Activated CD4-positive, alpha-beta T cell treated with anti-CD3 and anti-CD28 coated beads for 24 hours (primary cell): ENCODE data around the gene STAC2.
"Not testable (repeated sequence)": the region's sequence is repeated elsewhere in the genome, so short reads cannot be mapped to it uniquely, and the experiment has no call there.

Experiments used
- DNase-seq, 2 donors: peaks; one replicate each; pipeline ENCODE4 v3.0.0-alpha.2; 2020; ENCODE audit warnings: low read depth in 2 of 2

The STAC2 gene, protein sequence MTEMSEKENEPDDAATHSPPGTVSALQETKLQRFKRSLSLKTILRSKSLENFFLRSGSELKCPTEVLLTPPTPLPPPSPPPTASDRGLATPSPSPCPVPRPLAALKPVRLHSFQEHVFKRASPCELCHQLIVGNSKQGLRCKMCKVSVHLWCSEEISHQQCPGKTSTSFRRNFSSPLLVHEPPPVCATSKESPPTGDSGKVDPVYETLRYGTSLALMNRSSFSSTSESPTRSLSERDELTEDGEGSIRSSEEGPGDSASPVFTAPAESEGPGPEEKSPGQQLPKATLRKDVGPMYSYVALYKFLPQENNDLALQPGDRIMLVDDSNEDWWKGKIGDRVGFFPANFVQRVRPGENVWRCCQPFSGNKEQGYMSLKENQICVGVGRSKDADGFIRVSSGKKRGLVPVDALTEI

DNA sequence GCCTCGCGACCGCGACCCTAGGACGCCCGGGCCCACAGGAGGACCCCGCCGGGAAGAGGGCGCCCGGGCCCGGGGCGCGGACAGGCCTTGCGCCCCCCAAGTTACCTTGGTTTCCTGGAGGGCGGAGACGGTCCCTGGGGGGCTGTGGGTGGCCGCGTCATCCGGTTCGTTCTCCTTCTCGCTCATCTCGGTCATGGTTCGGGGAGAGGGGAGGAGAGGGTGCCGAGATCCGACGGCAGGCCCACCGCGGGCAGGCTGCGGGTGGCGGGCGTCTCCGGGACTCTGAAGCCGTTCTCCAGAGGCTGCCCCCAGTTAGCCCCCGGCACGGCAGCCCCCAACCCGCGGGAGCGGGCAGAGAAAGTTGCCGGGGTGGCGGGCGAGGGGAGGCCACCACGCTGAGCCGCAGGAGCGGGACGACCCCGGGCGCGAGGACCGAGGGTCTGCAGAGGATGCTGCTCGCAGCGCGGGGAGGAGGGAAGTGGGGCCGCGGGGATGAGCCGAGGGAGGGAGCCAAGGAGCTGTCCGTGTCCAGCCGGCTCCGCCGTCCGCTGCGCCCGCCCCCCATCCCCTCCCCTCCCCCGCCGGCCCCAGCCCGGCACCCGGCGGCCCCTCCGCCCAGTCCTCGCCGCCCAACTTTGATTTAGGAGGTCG is at the start of gene STAC2:
TSS of gene STAC2 (minus strand) at position 638 of the 651 bp plus-strand sequence. CDS start at position 195, 443 bp downstream.
- no peak for DNase-seq

DNA sequence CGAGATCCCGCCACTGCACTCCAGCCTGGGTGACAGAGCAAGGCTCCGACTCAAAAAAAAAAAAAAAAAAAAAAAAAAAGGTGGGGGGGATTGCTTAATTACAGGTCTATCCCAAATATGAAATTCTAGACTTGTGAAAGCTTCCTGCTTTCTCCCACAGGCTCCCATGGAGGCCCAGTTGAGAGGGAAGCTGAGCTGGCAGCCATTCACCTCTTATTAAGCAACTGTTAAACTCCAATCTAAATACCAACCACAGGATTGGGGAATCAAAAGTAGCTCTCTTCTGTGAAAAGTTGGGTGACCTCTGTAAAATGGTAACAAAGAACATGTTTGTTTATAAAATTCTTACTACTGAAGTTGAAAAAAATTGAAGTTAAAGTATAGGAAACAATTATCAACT is 45.8 kb upstream of the STAC2 start:
- no peak for DNase-seq

GRCh38 chr17:39270923-39271322 is 45.2 kb upstream of the STAC2 start:
- DNase-seq: no peak

- no peak for DNase-seq
Measured at GRCh38 chr17:39264119-39264518, 38.4 kb upstream of the STAC2 start.

GRCh38 chr17:39261286-39261685 is 35.5 kb upstream of the STAC2 start:
- peak in 1 of 2 donors; percentile 22 for DNase-seq

GRCh38 chr17:39252788-39253460 is 27.2 kb upstream of the STAC2 start:
- no peak for DNase-seq

DNA sequence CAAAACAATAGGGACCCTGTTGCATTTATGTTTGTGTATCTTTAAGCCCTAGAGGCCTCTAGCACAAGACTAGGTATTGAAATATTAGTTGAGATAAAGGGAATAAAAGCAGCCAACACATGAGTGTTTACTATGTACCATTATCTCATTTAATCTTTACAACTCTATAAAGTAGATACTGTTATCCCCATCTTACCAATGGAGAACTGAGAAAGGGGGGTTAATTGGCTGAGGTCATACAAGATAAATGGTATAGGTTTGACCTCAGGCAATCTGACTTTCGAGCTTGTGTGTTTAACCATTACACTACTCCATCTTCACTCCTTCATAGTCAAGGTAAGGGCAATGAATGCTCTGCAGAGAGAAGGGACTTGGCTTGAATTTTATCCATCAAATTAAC is 26.3 kb upstream of the STAC2 start:
- DNase-seq: no peak

- not testable (repeated sequence) for DNase-seq
Measured at GRCh38 chr17:39250076-39250475, 24.3 kb upstream of the STAC2 start.

- no peak for DNase-seq
Measured at GRCh38 chr17:39246274-39246673, 20.5 kb upstream of the STAC2 start.

DNA sequence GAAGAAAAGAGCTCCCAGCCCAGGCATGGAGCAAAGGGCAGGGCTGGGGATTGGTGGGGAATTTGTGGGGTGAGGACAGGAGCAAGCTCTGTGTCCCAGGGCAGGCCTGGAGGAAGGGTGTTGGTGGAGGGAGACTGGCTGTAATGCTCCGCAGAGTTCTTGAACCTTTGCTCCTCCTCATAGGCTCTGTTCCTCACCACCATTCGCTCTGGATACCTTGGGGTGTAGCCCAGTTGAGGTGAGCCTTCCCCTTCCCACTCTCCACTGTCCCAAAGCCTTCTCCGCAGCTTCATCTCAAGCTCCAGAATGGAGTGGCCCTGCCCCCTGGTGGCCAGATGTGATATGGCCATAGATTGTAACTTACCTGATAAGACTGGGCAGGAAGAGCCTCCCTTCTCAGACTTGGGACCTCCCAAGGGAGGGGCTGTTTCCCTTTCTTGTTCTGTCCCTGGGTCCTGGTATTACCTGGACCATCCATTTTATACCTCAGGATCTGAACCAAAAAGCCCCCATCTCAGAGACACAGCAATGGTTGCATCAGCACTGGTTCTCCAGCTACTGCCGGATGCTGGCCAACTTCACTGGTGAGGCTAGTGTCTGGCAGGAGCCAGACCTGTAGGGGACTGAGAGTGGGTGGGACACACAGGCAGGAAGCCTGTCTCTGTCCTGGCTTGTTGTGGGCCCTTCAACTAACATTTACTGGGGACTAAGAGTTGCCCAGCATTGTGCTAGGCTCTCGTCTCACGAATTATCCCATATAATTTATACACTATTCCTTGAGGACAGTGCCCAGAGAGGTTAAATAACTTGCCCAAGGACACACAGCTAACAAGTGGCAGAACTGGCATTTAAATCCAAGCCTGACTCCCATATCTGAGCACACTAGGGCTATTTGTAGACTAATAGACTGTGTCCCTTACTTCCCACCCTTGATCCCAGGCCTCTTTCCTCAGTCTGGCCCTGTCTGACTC is 19.1 kb upstream of the STAC2 start:
- peak; percentile 86 to 90 for DNase-seq

GRCh38 chr17:39244016-39244599 is 18.4 kb upstream of the STAC2 start:
- no peak for DNase-seq

DNA sequence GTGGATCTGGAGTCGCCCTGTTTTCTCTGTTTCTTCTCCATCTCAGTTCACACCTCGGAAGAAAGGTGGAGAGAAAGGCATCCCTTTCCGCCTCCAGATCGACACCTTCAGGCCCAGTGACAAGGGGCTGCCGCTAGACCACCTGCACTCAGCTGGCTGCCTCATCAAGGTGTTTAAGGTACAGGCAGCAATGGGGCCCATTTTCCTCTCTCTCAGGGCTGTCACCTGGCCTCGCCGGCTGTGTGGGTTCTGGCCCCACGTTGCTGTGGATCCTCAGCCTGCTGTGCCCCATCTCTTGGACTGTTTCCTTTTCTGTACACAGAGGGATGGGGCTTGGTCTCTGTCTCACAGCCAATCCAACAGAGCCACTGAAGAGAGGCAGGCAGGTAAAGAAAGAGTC is 17.4 kb upstream of the STAC2 start:
- DNase-seq: no peak

DNA sequence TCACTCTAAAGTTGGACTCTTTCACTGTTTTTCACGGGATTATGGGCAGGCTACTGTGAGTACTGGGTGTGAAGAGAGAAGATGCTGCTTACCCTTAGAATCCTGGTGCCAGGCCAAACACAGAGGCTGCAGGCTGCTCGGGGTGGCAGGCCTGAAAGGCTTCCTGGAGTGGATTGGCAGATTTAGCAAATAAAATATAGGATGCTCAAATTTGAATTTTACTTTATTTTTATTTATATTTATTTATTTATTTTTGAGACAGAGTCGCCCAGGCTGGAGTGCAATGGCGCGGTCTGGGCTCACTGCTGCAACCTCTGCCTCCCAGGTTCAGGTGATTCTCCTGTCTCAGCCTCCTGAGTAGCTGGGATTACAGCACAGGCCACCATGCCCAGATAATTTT is 14.9 kb upstream of the STAC2 start:
- DNase-seq: no peak

DNA sequence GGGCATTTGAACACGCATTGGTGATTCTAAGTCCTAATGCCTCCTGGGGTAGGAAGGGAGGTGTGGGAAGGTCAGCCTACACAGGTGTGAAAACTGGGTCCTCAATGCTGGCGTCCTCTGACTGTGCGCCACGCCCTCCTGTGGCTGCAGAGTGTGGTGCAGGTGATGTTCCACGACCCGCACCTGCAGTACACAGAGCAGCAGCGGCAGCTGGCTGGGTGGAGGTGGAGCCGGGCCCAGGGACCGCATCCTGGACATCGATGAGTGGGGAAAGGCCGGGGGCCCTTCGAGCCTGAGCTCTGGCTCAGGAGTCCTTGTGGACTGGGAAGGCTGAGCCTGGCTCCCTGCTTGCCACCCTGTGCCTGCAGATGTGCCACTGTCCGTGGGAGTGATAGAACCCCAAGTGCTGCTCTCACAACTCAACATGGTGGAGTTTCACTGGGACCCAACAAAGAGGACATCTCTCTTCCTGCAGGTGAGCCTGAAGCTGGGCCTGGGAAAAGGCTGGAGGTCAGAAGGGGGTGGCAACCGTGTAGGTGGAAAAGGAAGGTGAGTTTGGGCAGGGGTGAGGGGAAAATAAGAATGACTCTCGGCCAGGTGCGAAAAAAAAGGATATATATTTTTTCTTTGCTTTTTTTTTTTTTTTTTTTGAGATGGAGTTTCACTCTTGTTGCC is 14.0 kb upstream of the STAC2 start:
- peak; percentile 51 to 68 for DNase-seq

GRCh38 chr17:39238311-39238972 is 12.7 kb upstream of the STAC2 start:
- DNase-seq: peak; percentile 22 to 27

GRCh38 chr17:39237586-39237985 is 11.8 kb upstream of the STAC2 start:
- no peak for DNase-seq

DNA sequence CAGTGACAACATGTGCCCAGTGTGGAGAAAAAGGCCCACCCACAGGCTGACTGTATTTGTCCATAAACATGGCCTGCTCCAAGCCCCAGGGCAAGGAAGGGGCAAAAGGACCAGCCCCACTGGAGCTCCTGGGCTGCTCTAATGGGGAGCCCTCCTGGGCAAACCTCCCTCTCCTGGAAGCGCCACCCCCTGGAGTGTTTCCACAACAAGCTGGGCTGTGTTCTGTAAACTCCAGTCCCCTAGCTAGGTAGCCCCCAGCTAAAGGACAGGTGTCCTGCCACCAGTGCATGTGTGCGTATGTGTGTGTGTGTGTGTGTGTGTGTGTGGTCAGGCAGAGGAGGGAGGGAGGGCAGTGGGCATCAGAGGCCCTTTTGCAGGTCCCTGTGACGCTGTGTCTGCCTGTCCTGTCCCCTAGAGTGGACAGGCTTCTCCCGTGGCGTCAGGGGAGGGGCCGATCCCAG is 11.3 kb upstream of the STAC2 start:
- no peak for DNase-seq

GRCh38 chr17:39236450-39236927 is 10.7 kb upstream of the STAC2 start:
- DNase-seq: no peak

GRCh38 chr17:39235555-39236449 is 10.1 kb upstream of the STAC2 start:
- peak in 1 of 2 donors; percentile 35 for DNase-seq
